Tibial artery (tissue), 4 donors: Measurements from ENCODE around the gene KMT2A.
A peak's percentile ranks its signal among the peaks of the same experiment; 100 is the strongest.

Source experiments
- DNase-seq, 2 donors: peaks; one replicate each; pipeline ENCODE4 v3.0.0-alpha.2; 2019
- H3K27ac ChIP-seq, 2 donors: fragments of 200-600 bp; sonication (generic) in 1 of 2; 1 replicate in 1 of 2; 2 replicates in 1 of 2; pipeline ENCODE4 v1.5.1; 2018 to 2019; ENCODE audit warnings: mild to moderate bottlenecking in 1 of 2
- H3K27me3 ChIP-seq, 2 donors: fragments of 200-600 bp; sonication (generic) in 1 of 2; one replicate each; pipeline versions ENCODE4 v1.5.1 to v1.6.0; 2016 to 2019
- H3K36me3 ChIP-seq, 3 donors: fragments of 200-600 bp; sonication (generic) in 2 of 3; one replicate each; pipeline ENCODE4 v1.5.1; 2016 to 2019; ENCODE audit warnings: mild to moderate bottlenecking in 2 of 3
- H3K4me1 ChIP-seq, 4 donors: fragments of 200-600 bp; sonication (generic) in 2 of 4; 1 replicate in 3 of 4; 2 replicates in 1 of 4; pipeline ENCODE4 v1.5.1; 2016 to 2019
- H3K4me3 ChIP-seq, 2 donors: fragments of 200-600 bp; sonication (generic) in 1 of 2; 1 replicate in 1 of 2; 2 replicates in 1 of 2; pipeline ENCODE4 v1.5.1; 2018 to 2019; ENCODE audit warnings: mild to moderate bottlenecking in 2 of 2
- H3K9me3 ChIP-seq, 3 donors: fragments of 200-600 bp; sonication (generic) in 1 of 3; one replicate each; pipeline ENCODE4 v1.5.1; 2016 to 2019
- CTCF ChIP-seq, 2 experiments: fragments of 200-600 bp in 1 of 2; fragments of 450-650 bp in 1 of 2; IDR thresholded peaks; one replicate each; pipeline ENCODE4 v1.5.1; 2017 to 2019; ENCODE audit warnings: antibody characterized with exemption in 2 of 2, mild to moderate bottlenecking in 1 of 2, moderate library complexity in 1 of 2
- intact Hi-C: fragments of 100-400 bp; cut with DNase I; formaldehyde crosslinking; loops from one replicate; pipeline ENCODE4 v1.15.0; 2023; ENCODE audit warnings: low total_unique reads

Gene KMT2A

GRCh38 chr11:118537409-118537980 is 101.2 kb downstream of the KMT2A start:
- intact Hi-C loops = no loop called here
- no peaks in the 10 kb centered on the region for H3K27me3 ChIP-seq
- H3K4me1 ChIP-seq = peaks cover 0 to 17% (median under 1%) of the 10 kb centered on the region in 4 donors
- peak overlapping the region in 1 of 2 donors; percentile 28 for H3K27ac ChIP-seq
- peaks cover 0 to 47% (median 15%) of the 10 kb centered on the region in 3 donors for H3K36me3 ChIP-seq
- H3K9me3 ChIP-seq = no peaks in the 10 kb centered on the region
- no peak overlapping the region for H3K4me3 ChIP-seq
- TF ChIP-seq CTCF (IDR thresholded peaks at IDR 0.05) = no peak
- DNase-seq = no peak

- intact Hi-C loops = no loop called here
- H3K4me1 ChIP-seq = no peaks in the 10 kb centered on the region
- DNase-seq = peak in 1 of 2 donors; percentile 17
- no peak overlapping the region for H3K27ac ChIP-seq
- no peak overlapping the region for H3K4me3 ChIP-seq
- no peak for TF ChIP-seq CTCF (IDR thresholded peaks at IDR 0.05)
- H3K9me3 ChIP-seq = no peaks in the 10 kb centered on the region
- no peaks in the 10 kb centered on the region for H3K27me3 ChIP-seq
- peaks cover 0 to 68% (median 44%) of the 10 kb centered on the region in 3 donors for H3K36me3 ChIP-seq
Measured at GRCh38 chr11:118544010-118544646, 107.8 kb downstream of the KMT2A start.

- Histone ChIP-seq H3K27ac (no peak overlapping the region), H3K36me3 (peaks cover 0 to 70% (median 44%) of the 10 kb centered on the region in 3 donors), H3K4me3 (no peak overlapping the region), H3K9me3 (no peaks in the 10 kb centered on the region), H3K4me1 (no peaks in the 10 kb centered on the region), H3K27me3 (no peaks in the 10 kb centered on the region)
- TF ChIP-seq CTCF (IDR thresholded peaks at IDR 0.05) = no peak
- intact Hi-C loops = no loop called here
- peak in 1 of 2 donors; percentile 27 for DNase-seq
Measured at GRCh38 chr11:118544647-118545010, 108.3 kb downstream of the KMT2A start.

- H3K27ac ChIP-seq = no peak overlapping the region
- intact Hi-C loops = no loop called here
- H3K4me1 ChIP-seq = no peaks in the 10 kb centered on the region
- peak in 1 of 2 donors; percentile 15 for DNase-seq
- no peak overlapping the region for H3K4me3 ChIP-seq
- no peak for TF ChIP-seq CTCF (IDR thresholded peaks at IDR 0.05)
- no peaks in the 10 kb centered on the region for H3K27me3 ChIP-seq
- no peaks in the 10 kb centered on the region for H3K9me3 ChIP-seq
- H3K36me3 ChIP-seq = peaks cover 7 to 79% (median 46%) of the 10 kb centered on the region in 3 donors
Measured at GRCh38 chr11:118545533-118545932, 109.2 kb downstream of the KMT2A start.

GRCh38 chr11:118547132-118547531 is 110.8 kb downstream of the KMT2A start:
- DNase-seq = peak in 1 of 2 donors; percentile 15
- Histone ChIP-seq H3K36me3 (peaks cover 23 to 86% (median 55%) of the 10 kb centered on the region in 3 donors), H3K4me1 (no peaks in the 10 kb centered on the region), H3K9me3 (no peaks in the 10 kb centered on the region), H3K27ac (no peak overlapping the region), H3K4me3 (no peak overlapping the region), H3K27me3 (no peaks in the 10 kb centered on the region)
- no peak for TF ChIP-seq CTCF (IDR thresholded peaks at IDR 0.05)
- intact Hi-C loops = no loop called here
